ENCODE measurements around the gene METAP1. TPM values are rescaled to one million over a fixed set of nuclear protein-coding genes. Genes with fewer than 3 reads are reported as not detected.
"Not testable (repeated sequence)": the region's sequence is repeated elsewhere in the genome, so short reads cannot be mapped to it uniquely, and the experiment has no call there.

METAP1 gene
- total RNA-seq, 1 experiment from 2014 or later, result 72.2 TPM

DNA sequence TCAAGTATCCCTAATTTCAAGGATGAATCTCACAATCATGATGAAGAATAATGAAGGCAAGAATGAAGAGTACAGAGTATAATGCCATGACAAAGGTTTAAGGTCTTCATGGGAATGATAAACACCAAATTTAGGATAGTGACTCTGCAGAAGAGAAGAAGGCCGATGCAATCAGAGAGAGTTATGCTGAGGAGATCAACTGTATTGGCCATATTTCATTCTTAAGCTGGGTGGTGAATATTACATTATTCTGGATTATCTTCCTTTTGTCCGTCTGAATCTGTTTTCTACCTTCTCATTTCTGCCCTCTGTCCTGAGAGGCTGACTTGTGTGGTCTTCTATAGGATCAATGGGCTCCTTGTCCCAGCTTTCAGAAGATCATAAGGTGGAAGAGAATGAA, 7.8 kb upstream of the METAP1 start:
- Histone ChIP-seq H3K4me1 (ENCODE audit: insufficient read depth, low read length, poor library complexity, severe bottlenecking) (no peaks in the 10 kb centered on the region), H3K36me3 (ENCODE audit: insufficient read depth, low read length, poor library complexity, severe bottlenecking) (no peaks in the 10 kb centered on the region), H3K9me3 (ENCODE audit: low read depth, low read length, poor library complexity, severe bottlenecking) (no peaks in the 10 kb centered on the region), H3K27me3 (replicated peaks; ENCODE audit: insufficient read depth, low read depth, low read length, poor library complexity) (no peaks in the 10 kb centered on the region), H3K4me3 (ENCODE audit: low read depth, low read length, poor library complexity, severe bottlenecking) (no peak overlapping the region), H3K27ac (ENCODE audit: low read depth, low read length, poor library complexity, severe bottlenecking) (no peak overlapping the region)
- intact Hi-C loops (cut with micrococcal nuclease; ENCODE audit: unreplicated experiment), result no loop called here
- ChIA-PET CTCF (no interaction called here), POLR2A (ENCODE audit: low non-redundant PET) (no interaction called here)
- no TSS peak for BruUV-seq (replicated peaks)
- no peak for DNase-seq (ENCODE audit: low spot score)
- no peak for TF ChIP-seq EZH2 (IDR thresholded peaks at IDR 0.05; ENCODE audit: borderline replicate concordance, low read depth, low read length, poor library complexity, severe bottlenecking)
- TF ChIP-seq, protein P1, sequence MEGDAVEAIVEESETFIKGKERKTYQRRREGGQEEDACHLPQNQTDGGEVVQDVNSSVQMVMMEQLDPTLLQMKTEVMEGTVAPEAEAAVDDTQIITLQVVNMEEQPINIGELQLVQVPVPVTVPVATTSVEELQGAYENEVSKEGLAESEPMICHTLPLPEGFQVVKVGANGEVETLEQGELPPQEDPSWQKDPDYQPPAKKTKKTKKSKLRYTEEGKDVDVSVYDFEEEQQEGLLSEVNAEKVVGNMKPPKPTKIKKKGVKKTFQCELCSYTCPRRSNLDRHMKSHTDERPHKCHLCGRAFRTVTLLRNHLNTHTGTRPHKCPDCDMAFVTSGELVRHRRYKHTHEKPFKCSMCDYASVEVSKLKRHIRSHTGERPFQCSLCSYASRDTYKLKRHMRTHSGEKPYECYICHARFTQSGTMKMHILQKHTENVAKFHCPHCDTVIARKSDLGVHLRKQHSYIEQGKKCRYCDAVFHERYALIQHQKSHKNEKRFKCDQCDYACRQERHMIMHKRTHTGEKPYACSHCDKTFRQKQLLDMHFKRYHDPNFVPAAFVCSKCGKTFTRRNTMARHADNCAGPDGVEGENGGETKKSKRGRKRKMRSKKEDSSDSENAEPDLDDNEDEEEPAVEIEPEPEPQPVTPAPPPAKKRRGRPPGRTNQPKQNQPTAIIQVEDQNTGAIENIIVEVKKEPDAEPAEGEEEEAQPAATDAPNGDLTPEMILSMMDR (conservative IDR thresholded peaks at IDR 0.05; ENCODE audit: low read depth, low read length), result no peak

GRCh38 chr4:98992835-98993234, 2.7 kb upstream of the METAP1 start:
- CTCF ChIA-PET, result interaction anchor here (0.5 kb wide), 1 partner anchor 63 kb away, joined by 13 read pairs; no protein-coding TSS in a partner anchor
- H3K4me3 ChIP-seq (ENCODE audit: low read depth, low read length, poor library complexity, severe bottlenecking); H3K36me3 ChIP-seq (ENCODE audit: insufficient read depth, low read length, poor library complexity, severe bottlenecking); H3K27me3 ChIP-seq (replicated peaks; ENCODE audit: insufficient read depth, low read depth, low read length, poor library complexity); H3K4me1 ChIP-seq (ENCODE audit: insufficient read depth, low read length, poor library complexity, severe bottlenecking); intact Hi-C loops (cut with micrococcal nuclease; ENCODE audit: unreplicated experiment); POLR2A ChIA-PET (ENCODE audit: low non-redundant PET); BruUV-seq (replicated peaks); H3K9me3 ChIP-seq (ENCODE audit: low read depth, low read length, poor library complexity, severe bottlenecking); DNase-seq (ENCODE audit: low spot score); H3K27ac ChIP-seq (ENCODE audit: low read depth, low read length, poor library complexity, severe bottlenecking): not testable (repeated sequence)

DNA sequence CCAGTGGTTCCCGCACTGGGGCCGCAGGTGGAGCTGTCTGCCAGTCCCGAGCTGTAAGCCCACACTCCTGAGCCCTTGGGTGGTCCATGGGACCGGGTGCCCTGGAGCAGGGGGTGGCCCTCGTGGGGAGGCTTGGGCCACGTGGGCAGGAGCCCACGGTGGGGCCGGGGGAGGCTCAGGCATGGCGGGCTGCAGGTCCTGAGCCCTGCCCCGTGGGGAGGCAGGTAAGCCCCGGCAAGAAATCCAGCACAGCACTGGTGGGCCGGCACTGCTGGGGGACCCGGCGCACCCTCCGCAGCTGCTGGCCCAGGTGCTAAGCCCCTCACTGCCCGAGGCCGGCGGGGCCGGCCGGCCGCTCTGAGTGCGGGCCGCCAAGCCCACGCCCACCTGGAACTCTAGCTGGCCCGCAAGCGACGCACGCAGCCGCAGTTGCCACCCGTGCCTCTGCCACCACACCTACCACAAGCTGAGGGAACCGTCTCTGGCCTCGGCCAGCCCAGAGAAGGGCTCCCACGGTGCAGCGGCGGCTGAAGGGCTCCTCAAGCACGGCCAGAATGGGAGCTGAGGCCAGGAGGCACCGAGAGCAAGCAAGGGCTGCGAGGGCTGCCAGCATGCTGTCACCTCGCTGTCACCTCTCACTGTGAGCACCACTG, 2.0 kb upstream of the METAP1 start:
- ChIA-PET POLR2A (ENCODE audit: low non-redundant PET) (no interaction called here), CTCF (interaction anchor here (0.5 kb wide), 1 partner anchor 64 kb away, joined by 13 read pairs; no protein-coding TSS in a partner anchor)
- no peak for DNase-seq (ENCODE audit: low spot score)
- no peaks in the 10 kb centered on the region for H3K4me1 ChIP-seq (ENCODE audit: insufficient read depth, low read length, poor library complexity, severe bottlenecking)
- no peaks in the 10 kb centered on the region for H3K9me3 ChIP-seq (ENCODE audit: low read depth, low read length, poor library complexity, severe bottlenecking)
- no peak overlapping the region for H3K27ac ChIP-seq (ENCODE audit: low read depth, low read length, poor library complexity, severe bottlenecking)
- no peaks in the 10 kb centered on the region for H3K27me3 ChIP-seq (replicated peaks; ENCODE audit: insufficient read depth, low read depth, low read length, poor library complexity)
- TF ChIP-seq EZH2 (IDR thresholded peaks at IDR 0.05; ENCODE audit: borderline replicate concordance, low read depth, low read length, poor library complexity, severe bottlenecking), result no peak
- TF ChIP-seq, protein P1 (conservative IDR thresholded peaks at IDR 0.05; ENCODE audit: low read depth, low read length), result no peak
- no peak overlapping the region for H3K4me3 ChIP-seq (ENCODE audit: low read depth, low read length, poor library complexity, severe bottlenecking)
- no peaks in the 10 kb centered on the region for H3K36me3 ChIP-seq (ENCODE audit: insufficient read depth, low read length, poor library complexity, severe bottlenecking)
- no TSS peak for BruUV-seq (replicated peaks)
- intact Hi-C loops (cut with micrococcal nuclease; ENCODE audit: unreplicated experiment), result loop anchor here (2.0 kb wide), 1 partner anchor 65 kb away; the partner anchor contains the start of gene EIF4E

All from A673 (cell line).